Fibroblast of mammary gland (primary cell): ENCODE results near the gene PSMB11.
A peak's percentile ranks its signal among the peaks of the same experiment; 100 is the strongest.

Experiments used
- DNase-seq: peaks from one replicate; pipeline ENCODE4 v3.0.0-alpha.2; 2010; ENCODE audit warnings: low read depth
- H3K4me3 ChIP-seq: 2 replicates; pipeline ENCODE4 v1.5.1; 2011; ENCODE audit warnings: low read depth, mild to moderate bottlenecking, low read length, moderate library complexity; ENCODE audit not compliant: control insufficient read depth
- TF ChIP-seq, protein P1 (sequence below): conservative IDR thresholded peaks from 2 replicates; pipeline ENCODE4 v1.5.1; 2011; ENCODE audit warnings: low read depth, low read length, inconsistent platforms; ENCODE audit not compliant: control insufficient read depth, insufficient read depth

Gene PSMB11

DNA sequence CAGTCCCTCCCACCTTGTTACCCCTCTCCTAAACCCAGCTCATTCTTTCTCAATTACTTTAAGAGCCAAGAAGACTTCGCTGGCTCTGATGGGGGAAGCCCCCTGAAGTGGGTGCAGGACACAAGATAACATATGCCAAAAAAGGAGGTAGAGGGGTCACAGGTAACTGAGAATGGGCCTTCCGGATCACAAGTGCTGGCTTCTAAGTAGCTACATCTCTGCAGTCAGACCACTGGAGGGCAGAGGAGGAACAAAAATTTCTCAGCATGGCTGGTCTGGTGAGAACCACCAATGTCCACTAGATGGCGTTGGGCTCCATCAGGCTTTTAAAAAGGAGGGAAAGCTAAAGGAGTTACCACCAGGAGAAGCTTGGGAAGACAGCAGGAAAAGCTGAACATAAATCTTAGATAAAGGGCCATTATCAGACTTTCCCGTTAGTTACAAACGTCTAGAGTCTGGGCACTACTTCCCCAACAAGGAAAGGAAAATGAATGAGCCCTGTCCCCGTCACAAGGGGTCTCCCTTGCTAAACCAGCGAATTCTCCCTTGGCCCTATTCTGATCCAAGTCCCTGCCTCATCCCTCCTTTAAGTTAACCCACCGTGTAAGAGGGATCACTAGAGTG is 26.9 kb downstream of the PSMB11 start:
- H3K4me3 ChIP-seq = peak overlapping the region; percentile 20
- DNase-seq = peak; percentile 95
- TF ChIP-seq, protein P1, sequence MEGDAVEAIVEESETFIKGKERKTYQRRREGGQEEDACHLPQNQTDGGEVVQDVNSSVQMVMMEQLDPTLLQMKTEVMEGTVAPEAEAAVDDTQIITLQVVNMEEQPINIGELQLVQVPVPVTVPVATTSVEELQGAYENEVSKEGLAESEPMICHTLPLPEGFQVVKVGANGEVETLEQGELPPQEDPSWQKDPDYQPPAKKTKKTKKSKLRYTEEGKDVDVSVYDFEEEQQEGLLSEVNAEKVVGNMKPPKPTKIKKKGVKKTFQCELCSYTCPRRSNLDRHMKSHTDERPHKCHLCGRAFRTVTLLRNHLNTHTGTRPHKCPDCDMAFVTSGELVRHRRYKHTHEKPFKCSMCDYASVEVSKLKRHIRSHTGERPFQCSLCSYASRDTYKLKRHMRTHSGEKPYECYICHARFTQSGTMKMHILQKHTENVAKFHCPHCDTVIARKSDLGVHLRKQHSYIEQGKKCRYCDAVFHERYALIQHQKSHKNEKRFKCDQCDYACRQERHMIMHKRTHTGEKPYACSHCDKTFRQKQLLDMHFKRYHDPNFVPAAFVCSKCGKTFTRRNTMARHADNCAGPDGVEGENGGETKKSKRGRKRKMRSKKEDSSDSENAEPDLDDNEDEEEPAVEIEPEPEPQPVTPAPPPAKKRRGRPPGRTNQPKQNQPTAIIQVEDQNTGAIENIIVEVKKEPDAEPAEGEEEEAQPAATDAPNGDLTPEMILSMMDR = peak; percentile 100

DNA sequence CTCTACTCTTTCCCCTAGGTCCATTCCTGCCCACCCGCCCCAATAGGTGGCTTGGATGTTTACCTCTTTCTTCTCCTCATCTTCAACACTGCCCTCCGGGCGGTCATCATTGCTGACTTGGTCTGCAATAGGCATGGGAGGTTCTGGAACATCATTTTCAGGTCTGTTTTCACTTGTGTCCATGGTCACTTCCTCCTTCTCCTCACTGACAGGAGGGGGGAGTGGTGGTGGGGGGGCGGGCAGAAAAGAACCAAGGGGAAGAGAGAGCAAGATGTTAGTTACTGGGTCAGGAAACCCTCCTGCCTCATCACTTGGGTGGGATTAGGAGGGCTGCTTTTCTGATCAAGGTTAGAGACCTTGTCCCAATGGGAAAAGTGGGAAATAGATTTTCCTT is 27.4 kb downstream of the PSMB11 start:
- H3K4me3 ChIP-seq = no peak overlapping the region
- TF ChIP-seq, protein P1 = no peak
- no peak for DNase-seq

DNA sequence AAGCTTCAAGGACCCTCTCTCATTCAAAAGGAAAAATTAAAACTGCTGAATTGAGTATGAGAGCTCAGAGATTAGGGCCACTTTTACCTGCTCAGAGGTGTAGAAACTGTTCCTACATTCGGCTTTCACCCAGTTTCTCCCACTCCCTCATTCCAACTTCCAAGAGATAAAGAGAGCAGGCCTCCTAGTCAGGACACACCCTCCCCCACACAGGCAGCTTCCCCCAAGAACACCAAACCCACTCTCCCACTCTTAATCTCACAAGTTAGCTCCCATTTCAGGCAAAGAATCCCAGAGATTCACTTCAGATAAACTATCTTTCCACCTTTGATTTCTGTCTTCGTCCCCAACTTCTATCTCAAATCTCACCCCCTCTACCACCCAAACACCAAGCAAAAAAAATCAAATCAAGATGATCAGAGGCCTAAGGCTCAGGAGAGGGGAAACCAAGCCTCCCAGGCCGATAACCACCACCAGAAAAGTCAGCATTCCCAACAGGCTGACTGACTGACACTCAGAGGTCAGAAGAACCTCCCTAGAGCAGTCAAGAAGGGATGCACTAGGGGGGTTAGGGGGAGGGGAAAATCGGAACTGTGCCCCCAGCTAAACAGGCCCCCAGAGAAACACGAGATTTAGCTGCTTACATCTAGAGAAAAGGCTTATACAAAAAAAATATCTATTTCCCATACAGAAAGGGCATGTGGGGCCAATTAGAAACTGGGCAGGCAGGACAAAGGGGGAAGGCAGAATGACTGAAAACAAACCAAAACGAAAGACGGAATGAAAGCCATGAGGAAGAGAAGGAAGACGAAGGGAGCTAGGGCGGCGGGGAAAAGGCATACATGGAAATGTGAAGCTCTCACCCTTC is 28.5 kb downstream of the PSMB11 start:
- peak overlapping the region; percentile 80 for H3K4me3 ChIP-seq
- no peak for DNase-seq
- TF ChIP-seq, protein P1 = no peak

DNA sequence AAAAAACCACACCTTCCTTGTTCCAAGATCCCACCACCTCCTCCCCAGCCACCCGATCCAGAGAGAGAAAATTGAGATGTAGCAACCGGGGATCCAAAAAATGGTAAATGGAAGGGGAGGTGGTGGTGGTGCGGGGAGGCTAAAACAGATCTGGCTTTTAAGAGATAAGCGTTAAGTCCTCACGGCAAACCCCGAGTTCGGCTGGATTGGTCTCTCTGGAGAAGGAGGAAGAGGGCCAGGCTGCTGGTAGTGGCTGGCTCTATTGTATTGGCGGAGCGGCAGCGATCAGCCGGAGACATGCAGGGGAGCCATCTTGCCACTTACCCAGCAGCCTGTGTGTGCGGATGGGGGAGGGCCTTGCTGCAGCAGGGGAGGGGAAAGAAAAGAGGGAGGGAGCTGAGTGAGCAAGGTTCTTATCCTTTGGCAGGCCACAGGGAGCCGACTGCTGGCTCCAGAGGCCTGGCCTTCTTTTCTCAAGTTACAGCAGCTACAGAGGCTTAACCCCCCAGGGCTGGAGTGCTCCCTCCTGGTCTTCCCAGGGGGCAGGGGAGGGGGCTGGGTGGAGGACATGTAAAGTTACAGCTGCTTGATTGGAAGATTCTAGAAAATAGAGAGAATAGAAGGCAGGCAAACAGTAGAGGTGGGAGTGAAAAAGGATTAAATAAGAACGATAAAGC is 29.4 kb downstream of the PSMB11 start:
- DNase-seq = peak; percentile 92
- peak overlapping the region; percentile 80 for H3K4me3 ChIP-seq
- TF ChIP-seq, protein P1 = no peak

DNA sequence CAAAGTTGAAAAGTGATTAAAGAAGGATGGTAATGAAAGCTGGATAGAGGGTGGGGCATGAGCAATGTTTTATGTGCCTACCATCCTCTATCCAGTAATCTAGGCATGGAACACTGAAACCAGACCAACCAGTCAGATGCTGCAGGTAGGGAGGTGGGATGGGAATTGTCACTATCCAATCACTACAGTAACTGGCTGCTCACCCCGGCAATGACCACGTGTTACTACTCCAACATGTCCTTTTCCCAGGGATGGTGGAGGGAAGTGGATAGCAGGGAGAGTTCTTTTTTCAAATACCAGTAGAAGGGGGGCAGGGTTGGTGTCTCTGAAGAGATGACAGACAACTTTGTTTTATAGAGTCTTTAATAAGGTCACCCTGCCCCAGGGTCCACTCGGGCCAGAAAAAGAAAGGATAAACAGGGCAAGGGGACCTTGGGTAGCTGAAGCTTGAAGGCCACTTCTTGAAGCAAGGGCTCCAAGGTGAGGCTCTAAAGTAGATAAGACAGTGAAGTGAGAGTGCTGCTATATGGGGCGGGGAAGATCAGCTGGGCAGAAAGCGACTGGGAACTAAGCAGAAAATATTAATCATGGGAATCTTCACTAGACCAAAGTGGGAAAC is 30.0 kb downstream of the PSMB11 start:
- TF ChIP-seq, protein P1 = no peak
- no peak for DNase-seq
- H3K4me3 ChIP-seq = peak overlapping the region; percentile 80

DNA sequence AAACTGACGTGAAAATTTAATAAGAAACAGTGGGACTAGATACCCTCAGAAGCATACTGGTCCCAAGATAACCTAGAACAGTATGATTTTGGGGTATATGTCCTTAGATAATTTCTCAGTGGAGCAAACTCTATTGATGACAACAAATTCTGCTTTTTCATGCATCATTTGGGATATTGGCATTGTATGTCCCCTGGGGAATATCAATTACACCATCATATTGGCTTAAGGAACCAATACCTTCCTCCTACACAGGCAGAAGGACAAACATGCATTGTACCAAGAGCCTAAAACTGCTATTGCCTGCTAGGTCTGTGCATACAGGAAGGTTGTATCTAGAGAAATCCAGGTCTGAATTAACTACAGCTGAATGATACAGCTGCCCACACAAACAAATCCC is 32.9 kb downstream of the PSMB11 start:
- TF ChIP-seq, protein P1 = no peak
- no peak for DNase-seq
- H3K4me3 ChIP-seq = no peak overlapping the region
